HepG2 (cell line): ENCODE results near the gene TP53I3. TPM values are rescaled to one million over a fixed set of nuclear protein-coding genes. Genes with fewer than 3 reads are reported as not detected.

ENCODE experiments used
- ATAC-seq: fragments of 200-7000 bp; cut with Tn5 transposase; 3 replicates; pipeline ENCODE4 v1.9.1; 2020; ENCODE audit warnings: mild to moderate bottlenecking, moderate library complexity
- BruUV-seq: library from RNA; stranded (reverse); fragments of 400-500 nt; replicated peaks from 2 replicates; lab custom pipeline; 2021; lab: Mats Ljungman, UMichigan
- CTCF ChIA-PET: fragments of 300-600 bp; formaldehyde crosslinking; extraction: SDS; loops from one replicate; lab custom pipeline; 2021; ENCODE audit warnings: low total read pairs, inconsistent platforms, low intra/inter-chr PET ratio; lab: Yijun Ruan, JAX
- POLR2A ChIA-PET: fragments of 350-600 bp; sonication (Branson Sonifier 250); formaldehyde crosslinking; loops from one replicate; lab custom pipeline; 2020; ENCODE audit warnings: antibody characterized with exemption, inconsistent platforms; lab: Yijun Ruan, JAX
- DNase-seq: peaks from one replicate; pipeline ENCODE4 v3.0.0-alpha.2; 2015; ENCODE audit warnings: low spot score
- FAIRE-seq: peaks from 3 replicates; lab custom pipeline; 2011; peaks lifted over from hg19 to GRCh38; lab: Jason Lieb, UNC
- H2AFZ ChIP-seq: one replicate; pipeline ENCODE4 v1.6.1; 2011; ENCODE audit warnings: low read length, inconsistent platforms
- H3K27ac ChIP-seq: fragments of 300-600 bp; 3 replicates; pipeline ENCODE4 v1.8.0; 2011; ENCODE audit warnings: mixed run types, mild to moderate bottlenecking, mixed read lengths, low read length, inconsistent platforms; ENCODE audit not compliant: insufficient read depth; ENCODE audit errors: extremely low read length
- H3K27me3 ChIP-seq, 2 experiments: fragments of 200-600 bp in 1 of 2; 2 replicates in 1 of 2; 3 replicates in 1 of 2; pipeline versions ENCODE4 v1.6.0 to v1.8.0; 2011; ENCODE audit warnings: low read length in 2 of 2, mild to moderate bottlenecking in 2 of 2, moderate library complexity in 2 of 2, inconsistent platforms in 1 of 2; ENCODE audit not compliant: insufficient read depth in 2 of 2, control insufficient read depth in 1 of 2
- H3K36me3 ChIP-seq, 2 experiments: fragments of 200-600 bp in 1 of 2; replicated peaks in 1 of 2; 2 replicates in 1 of 2; 3 replicates in 1 of 2; pipeline versions ENCODE4 v1.5.1 to v1.8.0; 2011; ENCODE audit warnings: low read length in 2 of 2, inconsistent platforms in 1 of 2; ENCODE audit not compliant: insufficient read depth in 2 of 2, control insufficient read depth in 1 of 2
- H3K4me1 ChIP-seq: 2 replicates; pipeline ENCODE4 v1.5.1; 2012; ENCODE audit warnings: low read length, inconsistent platforms; ENCODE audit not compliant: insufficient read depth
- H3K4me2 ChIP-seq: 2 replicates; pipeline ENCODE4 v1.6.0; 2011; ENCODE audit warnings: low read depth, low read length, inconsistent platforms
- H3K4me3 ChIP-seq, 3 experiments: fragments of 200-600 bp in 1 of 3; sonication (generic), shearing (Covaris generic) in 1 of 3; replicated peaks in 1 of 3; 2 replicates each; pipeline ENCODE4 v1.5.1; 2011 to 2016; ENCODE audit warnings: low read length in 3 of 3, inconsistent platforms in 2 of 3, low read depth in 2 of 3, mild to moderate bottlenecking in 2 of 3, control low read depth in 1 of 3, mixed read lengths in 1 of 3; ENCODE audit not compliant: insufficient read depth in 1 of 3
- H3K79me2 ChIP-seq: one replicate; pipeline ENCODE4 v1.6.1; 2011; ENCODE audit warnings: low read length, inconsistent platforms; ENCODE audit not compliant: insufficient read depth
- H3K9ac ChIP-seq: 2 replicates; pipeline ENCODE4 v1.6.0; 2011; ENCODE audit warnings: mild to moderate bottlenecking, low read depth, low read length, inconsistent platforms; ENCODE audit not compliant: insufficient read depth
- H3K9me3 ChIP-seq: 2 replicates; pipeline ENCODE4 v1.5.1; 2012; ENCODE audit warnings: mild to moderate bottlenecking, low read length
- H4K20me1 ChIP-seq: 2 replicates; pipeline ENCODE4 v1.6.0; 2011; ENCODE audit warnings: inconsistent platforms, mild to moderate bottlenecking, low read length, moderate library complexity; ENCODE audit not compliant: insufficient read depth
- E2F2 ChIP-seq: sonication (generic); formaldehyde crosslinking; IDR thresholded peaks from 2 replicates; pipeline ENCODE4 v1.4.0; 2020; ENCODE audit warnings: missing genetic modification reagents, borderline replicate concordance
- MTA3 ChIP-seq: sonication (generic); formaldehyde crosslinking; IDR thresholded peaks from 2 replicates; pipeline ENCODE4 v1.4.0; 2020; ENCODE audit warnings: missing genetic modification reagents
- UBTF ChIP-seq: sonication (generic); formaldehyde crosslinking; IDR thresholded peaks from 2 replicates; pipeline ENCODE4 v1.4.0; 2020; ENCODE audit warnings: mild to moderate bottlenecking, missing genetic modification reagents
- ZNF12 ChIP-seq: sonication (generic); formaldehyde crosslinking; IDR thresholded peaks from 2 replicates; pipeline ENCODE4 v1.5.0; 2020; ENCODE audit warnings: missing genetic modification reagents
- ZNF207 ChIP-seq: fragments of 450-650 bp; IDR thresholded peaks from 2 replicates; pipeline ENCODE4 v1.6.1; 2016; ENCODE audit warnings: antibody characterized with exemption, borderline replicate concordance
- ZNF251 ChIP-seq: sonication (generic); formaldehyde crosslinking; IDR thresholded peaks from 2 replicates; pipeline ENCODE4 v1.9.0; 2021; ENCODE audit warnings: mild to moderate bottlenecking, missing genetic modification reagents
- ZNF280D ChIP-seq: sonication (generic); formaldehyde crosslinking; IDR thresholded peaks from 2 replicates; pipeline ENCODE4 v1.5.1; 2020; ENCODE audit warnings: mild to moderate bottlenecking, missing genetic modification reagents
- ZXDC ChIP-seq: sonication (generic); formaldehyde crosslinking; IDR thresholded peaks from 2 replicates; pipeline ENCODE4 v1.5.0; 2020; ENCODE audit warnings: mild to moderate bottlenecking, missing genetic modification reagents
- WGBS: methylation state at CpG from one replicate; pipeline ENCODE4 v1.1.6; 2017; ENCODE audit warnings: low lambda C conversion rate; 5-methylcytosine and 5-hydroxymethylcytosine counted together
- in situ Hi-C: cut with HindIII; loops from 2 replicates; pipeline ENCODE4 v1.10.0; 2017; ENCODE audit warnings: low pct_unique_long_range_greater_than_20kb; ENCODE audit not compliant: extremely low pct_ligation_motif_present
- intact Hi-C: fragments of 100-400 bp; cut with micrococcal nuclease; formaldehyde crosslinking; loops from one replicate; pipeline ENCODE4 v1.10.0; 2022; ENCODE audit not compliant: unreplicated experiment
- polyA plus RNA-seq, 8 experiments: library from polyadenylated mRNA; depleted of rRNA in 3 of 8; stranded (reverse) in 7 of 8; unstranded in 1 of 8; fragments of >200 nt; fragmentation: Illumina TruSeq in 4 of 8; extraction: Trizol in 4 of 8; gene quantifications; 2 replicates each; pipeline versions ENCODE4 v1.2.1 to v1.2.3, GENCODE V29; 2011 to 2016; ENCODE audit warnings: low read depth in 4 of 8, missing spikeins in 1 of 8, mixed read lengths in 1 of 8; ENCODE audit not compliant: insufficient read depth in 1 of 8
- total RNA-seq, 5 experiments: library from RNA; depleted of rRNA; stranded (reverse); fragments of >200 nt; fragmentation: Illumina TruSeq; extraction: Trizol; gene quantifications; 2 replicates each; pipeline ENCODE4 v1.2.3, GENCODE V29; 2016; ENCODE audit warnings: low read depth in 1 of 5
- TF ChIP-seq, protein P1 (sequence below): sonication (generic); formaldehyde crosslinking; IDR thresholded peaks from 2 replicates; pipeline ENCODE4 v1.5.0; 2020; ENCODE audit warnings: missing genetic modification reagents
- TF ChIP-seq, protein P2 (sequence below): sonication (generic); formaldehyde crosslinking; IDR thresholded peaks from 2 replicates; pipeline ENCODE4 v1.8.1; 2023; ENCODE audit warnings: mild to moderate bottlenecking, inconsistent platforms, moderate library complexity, missing genetic modification reagents, borderline replicate concordance

Gene TP53I3
- total and polyA plus RNA-seq, 2 of the 13 experiments (the other 11 are each of a cell fraction or from before 2014, with no cell fraction given), result 25.0 to 44.1 TPM

DNA sequence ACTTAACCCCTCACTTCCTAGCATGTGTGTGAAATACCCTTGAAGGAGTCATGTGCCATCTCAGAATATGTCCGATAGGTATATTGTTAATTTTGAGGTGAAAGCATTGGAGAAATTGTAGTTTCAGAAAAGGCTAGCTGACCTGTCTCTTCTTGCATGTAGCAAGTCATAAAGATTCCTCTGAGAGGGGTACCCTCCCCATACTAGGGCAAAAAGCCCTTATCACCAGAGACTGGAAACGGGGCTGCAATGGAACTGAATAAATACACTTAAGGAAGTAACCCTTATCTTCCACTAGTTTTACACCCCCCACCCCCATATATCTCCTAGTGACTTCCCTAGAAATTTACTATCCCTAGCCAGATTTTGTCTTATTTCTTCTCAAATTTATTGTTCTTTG, 6.8 kb downstream of the TP53I3 start:
- intact Hi-C loops, result loop anchor here (2.0 kb wide), 1 partner anchor 137 kb away; the partner anchor contains the start of gene UBXN2A
- no peak overlapping the region for H3K9ac ChIP-seq
- TF ChIP-seq ZNF12 (CRISPR knock-in tag) (no peak), MTA3 (CRISPR knock-in tag) (no peak), UBTF (CRISPR knock-in tag) (no peak), ZNF251 (CRISPR knock-in tag) (no peak), ZNF280D (no peak), ZNF207 (no peak), E2F2 (CRISPR knock-in tag) (no peak), ZXDC (CRISPR knock-in tag) (no peak)
- TF ChIP-seq, protein P1, sequence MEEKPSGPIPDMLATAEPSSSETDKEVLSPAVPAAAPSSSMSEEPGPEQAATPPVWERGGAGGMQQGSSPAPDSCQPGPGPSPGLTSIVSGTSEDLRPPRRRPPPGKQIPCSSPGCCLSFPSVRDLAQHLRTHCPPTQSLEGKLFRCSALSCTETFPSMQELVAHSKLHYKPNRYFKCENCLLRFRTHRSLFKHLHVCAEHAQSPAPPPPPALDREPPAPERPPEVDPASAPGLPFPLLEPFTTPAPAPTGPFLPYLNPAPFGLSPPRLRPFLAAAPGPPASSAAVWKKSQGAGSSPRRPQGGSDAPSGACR (CRISPR knock-in tag), result no peak
- TF ChIP-seq, protein P2, sequence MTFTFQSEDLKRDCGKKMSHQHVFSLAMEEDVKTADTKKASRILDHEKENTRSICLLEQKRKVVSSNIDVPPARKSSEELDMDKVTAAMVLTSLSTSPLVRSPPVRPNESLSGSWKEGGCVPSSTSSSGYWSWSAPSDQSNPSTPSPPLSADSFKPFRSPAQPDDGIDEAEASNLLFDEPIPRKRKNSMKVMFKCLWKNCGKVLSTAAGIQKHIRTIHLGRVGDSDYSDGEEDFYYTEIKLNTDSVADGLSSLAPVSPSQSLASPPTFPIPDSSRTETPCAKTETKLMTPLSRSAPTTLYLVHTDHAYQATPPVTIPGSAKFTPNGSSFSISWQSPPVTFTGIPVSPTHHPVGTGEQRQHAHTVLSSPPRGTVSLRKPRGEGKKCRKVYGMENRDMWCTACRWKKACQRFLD (CRISPR knock-in tag), result no peak

More for the DNA sequence above, 6.8 kb downstream of the TP53I3 start:
- Histone ChIP-seq H4K20me1 (no peaks in the 10 kb centered on the region), H3K79me2 (peaks cover 22% of the 10 kb centered on the region), H3K27me3 (no peaks in the 10 kb centered on the region; a peak in 1 of 5 replicates), H2AFZ (no peak overlapping the region), H3K36me3 (peaks cover 6 to 20% of the 10 kb centered on the region in 2 experiments), H3K4me2 (no peak overlapping the region), H3K27ac (no peak overlapping the region), H3K4me3 (no peak overlapping the region), H3K4me1 (peaks cover 19% of the 10 kb centered on the region), H3K9me3 (no peaks in the 10 kb centered on the region)
- no peak for FAIRE-seq
- POLR2A ChIA-PET, result interaction anchor here (4.0 kb wide), 1 partner anchor 31 kb away, joined by 13 read pairs; the partner anchor contains the start of gene WDCP
- CTCF ChIA-PET, result no interaction called here
- whole genome bisulfite sequencing, result 85% methylated on average over 2 of the region's 2 CpGs
- no TSS peak for BruUV-seq
- DNase-seq, result no peak
- no peak for ATAC-seq
- in situ Hi-C loops, result no loop called here
